GM19467 (cell line): ENCODE data around the gene MAP3K12.
A peak's percentile ranks its signal among the peaks of the same experiment; 100 is the strongest.
"Not testable (repeated sequence)": the region's sequence is repeated elsewhere in the genome, so short reads cannot be mapped to it uniquely, and the experiment has no call there.

ENCODE experiments used
- ATAC-seq: cut with Tn5 transposase; IDR thresholded peaks from one replicate; pipeline ENCODE4 v1.9.1; 2021; ENCODE audit warnings: mild to moderate bottlenecking, moderate library complexity; ENCODE audit not compliant: unreplicated experiment

The MAP3K12 gene

DNA sequence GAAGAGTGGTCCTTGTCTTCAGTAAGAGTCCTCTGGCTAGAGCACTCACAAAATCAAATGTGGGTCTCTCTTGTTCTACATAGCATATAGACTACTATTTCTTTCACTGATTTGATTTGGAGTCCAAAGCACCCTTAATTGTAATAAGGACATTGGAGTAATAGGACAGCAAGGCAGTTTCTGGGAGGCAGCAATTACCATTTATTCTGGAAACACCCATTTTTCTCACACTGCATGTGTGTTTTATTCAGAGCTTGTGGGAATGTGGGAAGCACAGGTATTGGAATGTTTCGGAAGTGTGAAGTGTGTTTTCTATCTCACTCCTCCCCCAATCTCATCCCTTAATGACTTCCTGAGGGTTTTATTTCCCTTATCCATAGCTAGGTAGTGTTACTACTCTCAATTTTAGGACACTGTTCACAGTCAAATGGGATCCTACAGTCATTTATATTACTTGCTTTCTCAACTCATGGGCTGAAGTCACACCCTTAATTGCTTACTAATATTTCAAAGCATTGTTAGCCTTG, 27.1 kb downstream of the MAP3K12 start:
- ATAC-seq: no peak

DNA sequence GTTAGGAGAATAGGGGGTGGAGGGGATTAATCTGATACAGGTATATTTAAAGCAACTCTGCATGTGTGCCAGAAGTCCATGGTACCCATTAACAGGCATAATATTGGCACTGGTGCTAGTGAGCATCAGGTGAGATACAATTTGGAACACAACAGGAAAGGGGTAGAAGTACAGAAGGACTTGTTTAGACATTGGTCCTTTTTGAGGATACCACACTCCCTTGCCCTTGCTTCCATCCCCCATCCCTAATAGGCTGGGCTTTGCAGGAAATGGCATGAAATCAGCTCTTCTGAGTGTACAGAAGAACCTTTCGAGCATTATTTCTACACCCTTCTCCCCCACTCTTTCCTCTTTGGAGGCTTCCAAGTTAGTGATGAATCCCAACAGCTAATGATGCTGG, 31.0 kb downstream of the MAP3K12 start:
- no peak for ATAC-seq

DNA sequence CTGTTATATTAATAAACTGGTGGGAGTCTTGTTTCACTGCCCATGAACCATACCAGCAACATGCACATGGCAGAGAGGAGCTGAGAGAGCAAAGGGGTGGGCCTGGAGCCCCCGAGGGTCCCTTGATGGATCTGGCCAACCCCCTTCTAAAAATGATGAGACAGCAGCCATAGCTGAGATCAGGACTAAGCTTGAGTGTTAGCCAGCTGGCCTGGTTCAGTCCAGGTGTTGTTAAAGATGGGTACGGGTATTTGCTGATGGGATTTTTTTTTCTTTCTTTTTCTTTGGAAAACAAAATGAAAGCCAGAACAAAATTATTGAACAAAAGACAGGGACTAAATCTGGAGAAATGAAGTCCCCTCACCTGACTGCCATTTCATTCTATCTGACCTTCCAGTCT, 31.4 kb downstream of the MAP3K12 start:
- no peak for ATAC-seq

DNA sequence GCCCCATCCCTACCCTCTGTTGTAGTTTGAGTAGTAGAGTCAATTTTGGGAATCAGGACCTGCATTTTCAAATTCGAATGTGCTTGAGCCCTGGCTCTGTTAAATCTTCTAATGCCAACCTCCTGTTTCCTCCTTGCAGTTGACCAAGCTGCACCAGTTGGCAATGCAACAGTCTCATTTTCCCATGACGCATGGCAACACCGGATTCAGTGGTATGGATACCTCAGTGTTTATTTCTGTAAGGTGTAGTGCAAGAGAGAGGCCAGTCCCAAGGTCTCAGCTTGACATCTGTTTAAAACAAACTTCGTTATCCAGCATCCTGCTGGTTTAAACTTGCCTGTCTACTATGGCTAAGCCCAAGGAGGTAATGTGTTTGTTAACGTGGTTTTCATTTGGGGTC, 32.2 kb downstream of the MAP3K12 start:
- ATAC-seq: no peak

DNA sequence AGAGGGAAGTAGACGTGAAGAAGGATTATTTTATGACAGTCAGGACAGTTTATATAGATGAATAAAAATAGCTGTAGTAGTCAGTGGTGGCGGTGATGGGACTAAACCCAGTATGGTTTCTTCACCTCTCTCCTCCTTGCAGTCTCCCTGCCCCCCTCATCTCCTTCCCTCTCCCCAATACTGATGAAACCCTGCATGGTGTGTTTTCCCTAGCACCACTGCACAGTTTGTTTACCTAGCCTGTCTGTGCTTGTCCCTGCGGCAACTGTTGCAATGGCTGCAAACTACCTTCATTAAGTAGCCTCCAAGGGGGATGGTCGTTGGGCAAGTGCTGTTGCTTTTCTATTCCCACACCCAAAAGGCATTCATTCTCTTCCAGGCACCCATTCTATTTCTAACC, 32.6 kb downstream of the MAP3K12 start:
- no peak for ATAC-seq

DNA sequence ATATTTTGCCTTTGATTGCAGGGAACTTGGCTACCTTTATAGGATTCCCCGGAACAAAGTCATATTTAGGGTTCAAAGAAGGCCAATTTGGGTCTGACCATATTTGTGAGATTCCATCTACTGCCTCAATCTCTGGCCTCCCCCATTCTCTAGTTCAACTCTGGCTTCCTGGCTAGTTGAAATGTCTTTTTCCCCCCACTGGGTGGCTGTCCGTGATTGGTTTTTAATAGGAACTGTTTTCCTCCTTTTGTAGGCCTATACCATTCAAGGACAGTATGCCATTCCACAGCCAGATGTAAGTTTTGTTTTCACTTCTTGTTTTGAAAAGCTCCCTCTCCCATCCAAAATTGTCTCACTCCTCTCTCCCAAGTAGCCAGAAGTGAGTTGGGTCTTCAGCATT, 33.6 kb downstream of the MAP3K12 start:
- ATAC-seq: no peak

DNA sequence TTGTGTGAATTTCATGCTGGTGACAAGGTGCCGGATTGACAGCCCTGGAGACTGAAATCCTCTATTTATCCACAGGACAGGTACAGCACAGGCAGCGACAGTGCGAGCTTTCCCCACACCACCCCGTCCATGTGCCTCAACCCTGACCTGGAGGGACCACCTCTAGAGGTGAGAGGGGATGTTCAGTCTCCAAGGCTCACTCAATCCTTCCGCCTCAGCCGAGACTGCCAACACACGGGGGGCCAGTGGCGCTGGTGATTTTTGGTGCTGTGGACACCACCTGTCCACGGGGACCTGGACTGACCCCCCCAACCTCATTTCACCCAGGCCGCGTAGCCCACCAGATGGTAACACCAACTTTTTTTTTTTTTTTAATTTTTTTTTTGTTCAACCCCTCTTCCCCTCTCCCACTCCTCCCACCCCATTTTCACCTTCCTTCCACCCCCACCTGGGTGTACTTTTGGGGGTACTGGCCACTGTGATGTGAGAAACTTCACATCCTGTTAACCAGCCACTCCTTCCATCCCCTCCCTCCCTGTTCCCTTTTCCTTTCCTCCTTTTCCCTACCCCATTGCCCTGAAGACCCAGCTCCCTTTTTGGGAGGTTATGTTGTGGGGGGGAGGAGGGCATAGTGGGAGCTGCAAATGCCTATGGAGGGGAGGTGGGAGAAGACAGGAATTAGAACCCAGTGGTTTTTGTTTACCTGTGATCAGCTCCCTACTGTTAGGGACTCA, 34.4 kb downstream of the MAP3K12 start:
- no peak for ATAC-seq

DNA sequence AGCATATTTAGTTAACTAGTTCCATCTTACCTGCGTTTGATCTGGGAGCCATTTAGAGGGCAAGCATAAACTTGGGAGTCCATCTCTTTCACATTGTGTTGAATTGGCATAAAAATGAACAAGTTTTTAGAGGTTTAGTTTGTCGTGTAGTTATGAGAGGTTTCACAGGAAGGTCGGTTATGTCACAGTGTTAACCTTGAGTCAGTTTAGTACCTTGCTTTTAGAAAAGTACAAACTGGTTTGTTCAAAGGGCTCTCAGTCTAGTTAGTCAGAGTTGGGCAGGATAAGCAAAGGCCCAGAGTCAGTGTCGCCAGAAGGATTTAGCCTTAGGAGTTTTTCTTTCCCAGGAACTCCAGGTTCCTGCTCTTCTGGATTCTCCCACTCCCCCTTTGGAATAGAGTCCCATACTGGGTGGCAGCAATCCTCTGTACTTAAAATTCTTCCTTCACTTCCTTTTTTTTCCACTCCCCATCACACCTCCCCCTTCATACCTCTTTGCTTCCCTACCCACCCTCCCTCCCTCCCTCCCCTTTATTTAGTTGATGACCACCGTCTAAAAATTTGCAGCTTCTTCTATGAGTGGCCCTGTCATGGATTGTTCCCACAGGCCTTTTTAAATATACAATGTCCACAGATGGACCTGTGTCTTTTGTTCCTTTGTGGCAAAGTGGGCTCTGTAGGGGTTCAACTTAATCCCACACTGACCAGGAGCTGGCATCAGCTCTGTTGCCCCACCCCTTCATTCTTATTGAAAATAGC, 35.3 kb downstream of the MAP3K12 start:
- ATAC-seq: no peak

DNA sequence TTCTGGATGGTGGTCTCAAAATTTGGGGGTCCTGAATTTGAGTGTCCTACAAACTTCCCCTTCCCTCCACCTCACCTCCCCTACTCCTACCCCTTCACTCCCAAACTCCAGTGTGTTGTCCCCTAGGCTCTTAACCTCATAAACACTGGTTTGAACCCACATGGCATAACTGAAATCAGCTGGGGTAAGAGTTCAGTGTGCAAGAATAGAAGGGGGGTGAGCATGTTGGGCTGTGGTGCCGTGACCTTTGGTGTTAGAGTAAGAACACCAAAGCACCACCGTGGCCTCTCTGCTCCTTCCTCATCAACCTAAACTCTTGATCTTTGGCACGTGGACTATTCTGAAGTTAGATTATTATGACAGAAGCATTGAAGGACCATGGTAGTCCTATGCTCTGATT, 36.3 kb downstream of the MAP3K12 start:
- no peak for ATAC-seq

DNA sequence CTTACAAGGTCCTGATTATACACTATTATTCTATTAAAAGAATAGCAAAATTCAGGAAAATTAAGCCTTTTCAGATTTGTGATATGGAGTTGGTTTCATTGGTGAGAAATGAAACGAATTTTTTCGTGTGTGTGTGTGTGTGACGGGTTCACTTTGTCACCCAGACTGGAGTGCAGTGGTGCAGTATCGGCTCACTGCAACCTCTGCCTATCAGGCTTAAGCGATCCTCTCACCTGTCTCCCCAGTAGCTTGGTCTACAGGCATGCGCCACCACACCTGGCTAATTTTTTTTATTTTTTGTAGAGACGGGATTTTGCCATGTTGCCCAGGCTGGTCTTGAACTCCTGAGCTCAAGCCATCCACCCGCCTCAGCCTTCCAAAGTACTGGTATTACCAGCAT, 37.7 kb downstream of the MAP3K12 start:
- no peak for ATAC-seq

DNA sequence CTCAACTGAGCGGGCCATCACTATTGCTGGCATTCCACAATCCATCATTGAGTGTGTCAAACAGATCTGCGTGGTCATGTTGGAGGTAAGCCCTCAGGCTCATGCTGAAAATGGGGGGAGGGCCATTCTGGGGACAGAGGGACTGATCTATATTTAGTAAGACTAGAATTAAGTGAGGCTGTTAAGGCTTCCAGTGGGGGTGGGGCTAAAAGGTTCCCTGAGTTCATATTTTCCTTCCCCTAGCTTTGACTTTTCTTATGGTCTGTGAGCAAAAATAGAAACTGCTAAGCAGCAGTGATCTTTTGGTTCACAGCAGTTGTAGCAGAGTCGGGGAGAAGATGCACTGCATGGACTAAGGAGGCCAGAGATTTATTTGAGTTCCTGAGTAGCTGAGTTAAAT, 38.2 kb downstream of the MAP3K12 start:
- ATAC-seq: no peak

DNA sequence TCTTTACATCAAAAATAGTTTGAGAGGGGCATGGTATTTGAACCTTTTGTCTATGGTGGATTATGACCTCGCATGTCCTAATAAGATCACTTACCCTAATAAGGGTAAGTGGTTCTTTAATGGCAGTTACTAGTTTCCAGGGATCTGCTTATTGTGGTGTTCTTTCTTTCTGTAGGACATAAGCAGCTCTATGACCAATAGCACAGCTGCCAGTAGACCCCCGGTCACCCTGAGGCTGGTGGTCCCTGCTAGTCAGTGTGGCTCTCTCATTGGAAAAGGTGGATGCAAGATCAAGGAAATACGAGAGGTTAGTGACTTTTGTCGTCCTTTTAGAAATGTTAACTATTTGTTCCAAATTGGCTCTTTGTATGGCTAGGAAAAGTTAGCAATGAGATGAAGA, 40.2 kb downstream of the MAP3K12 start:
- ATAC-seq: no peak

DNA sequence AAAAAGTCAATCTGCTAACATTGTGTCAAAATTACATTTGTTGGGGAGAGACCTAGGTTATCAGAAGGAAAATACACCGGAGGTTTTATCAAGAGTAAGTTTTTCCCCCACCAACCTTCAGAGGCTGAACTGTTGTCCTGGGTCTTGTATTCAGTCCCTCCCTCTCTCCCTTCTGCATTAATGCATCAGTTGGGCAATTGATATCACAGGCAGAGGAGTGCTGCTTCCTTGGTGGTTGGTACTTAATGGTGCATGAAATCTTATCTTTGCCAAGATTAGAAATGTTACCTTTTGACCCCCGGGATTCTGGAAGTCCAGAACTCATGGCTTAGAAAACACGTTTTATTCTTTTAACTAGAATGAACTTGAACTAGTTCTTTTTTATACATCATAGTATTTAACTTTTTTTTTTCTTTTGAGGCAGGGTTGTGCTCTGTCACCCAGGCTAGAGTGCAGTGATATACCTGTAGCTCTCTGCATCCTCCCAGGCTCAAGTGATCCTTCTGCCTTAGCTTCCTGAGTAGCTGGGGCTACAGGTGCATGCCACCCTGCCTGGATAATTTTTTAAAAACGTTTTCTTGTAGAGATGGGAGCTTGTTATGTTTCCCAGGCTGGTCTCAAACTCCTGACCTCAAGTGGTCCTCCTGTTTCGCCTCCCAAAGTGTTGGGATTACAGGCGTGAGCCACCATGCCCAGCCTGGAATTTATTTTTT, 42.4 kb downstream of the MAP3K12 start:
- no peak for ATAC-seq

DNA sequence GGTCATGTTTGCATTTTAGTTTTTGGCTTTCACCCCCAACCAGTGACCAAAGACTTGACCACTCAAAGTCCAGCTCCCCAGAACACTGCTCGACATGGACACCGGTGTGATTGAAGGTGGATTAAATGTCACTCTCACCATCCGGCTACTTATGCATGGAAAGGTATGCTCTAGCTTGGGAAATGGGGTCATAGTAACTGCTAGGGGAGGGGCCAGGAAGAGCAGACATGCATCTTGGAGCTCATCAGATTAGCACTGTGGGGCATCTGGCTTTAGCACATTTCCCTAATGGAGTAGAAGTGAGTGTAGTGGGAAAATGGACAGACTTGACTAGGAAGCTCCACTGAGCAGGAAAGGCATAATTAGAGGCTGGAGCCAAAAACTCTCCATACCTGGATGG, 44.6 kb downstream of the MAP3K12 start:
- no peak for ATAC-seq

DNA sequence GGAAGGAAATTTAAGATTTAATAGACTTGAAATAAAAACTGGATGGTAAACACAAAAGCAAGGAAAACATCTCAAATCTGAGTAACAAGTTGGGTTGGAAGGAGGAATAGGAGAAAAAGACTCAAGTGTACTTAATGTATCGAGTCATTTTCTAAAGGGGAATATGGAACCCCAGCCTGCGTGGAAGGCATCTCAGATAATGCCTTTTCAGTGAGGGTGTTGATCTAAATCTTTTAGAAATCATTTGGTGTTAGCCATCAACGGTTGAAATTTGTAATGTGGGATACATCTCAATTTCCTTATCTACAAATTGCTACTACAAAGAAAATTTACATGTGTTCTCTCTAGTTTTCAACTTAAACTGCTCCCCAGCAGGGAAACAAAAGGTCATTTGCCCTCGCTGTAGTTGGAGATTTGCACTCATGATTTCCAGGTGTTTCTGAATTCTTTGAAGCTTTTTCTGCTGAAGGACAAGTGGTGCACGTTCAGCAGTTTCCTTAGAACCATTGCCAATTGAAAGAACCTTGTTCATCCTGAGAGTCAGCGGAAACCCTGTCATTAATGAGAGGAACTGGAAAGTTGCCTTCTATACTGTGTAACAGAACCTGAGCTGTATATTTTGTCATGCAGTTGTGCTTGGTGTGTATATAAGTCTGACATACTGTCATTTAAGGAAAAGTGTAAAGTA, 45.2 kb downstream of the MAP3K12 start:
- ATAC-seq: no peak

DNA sequence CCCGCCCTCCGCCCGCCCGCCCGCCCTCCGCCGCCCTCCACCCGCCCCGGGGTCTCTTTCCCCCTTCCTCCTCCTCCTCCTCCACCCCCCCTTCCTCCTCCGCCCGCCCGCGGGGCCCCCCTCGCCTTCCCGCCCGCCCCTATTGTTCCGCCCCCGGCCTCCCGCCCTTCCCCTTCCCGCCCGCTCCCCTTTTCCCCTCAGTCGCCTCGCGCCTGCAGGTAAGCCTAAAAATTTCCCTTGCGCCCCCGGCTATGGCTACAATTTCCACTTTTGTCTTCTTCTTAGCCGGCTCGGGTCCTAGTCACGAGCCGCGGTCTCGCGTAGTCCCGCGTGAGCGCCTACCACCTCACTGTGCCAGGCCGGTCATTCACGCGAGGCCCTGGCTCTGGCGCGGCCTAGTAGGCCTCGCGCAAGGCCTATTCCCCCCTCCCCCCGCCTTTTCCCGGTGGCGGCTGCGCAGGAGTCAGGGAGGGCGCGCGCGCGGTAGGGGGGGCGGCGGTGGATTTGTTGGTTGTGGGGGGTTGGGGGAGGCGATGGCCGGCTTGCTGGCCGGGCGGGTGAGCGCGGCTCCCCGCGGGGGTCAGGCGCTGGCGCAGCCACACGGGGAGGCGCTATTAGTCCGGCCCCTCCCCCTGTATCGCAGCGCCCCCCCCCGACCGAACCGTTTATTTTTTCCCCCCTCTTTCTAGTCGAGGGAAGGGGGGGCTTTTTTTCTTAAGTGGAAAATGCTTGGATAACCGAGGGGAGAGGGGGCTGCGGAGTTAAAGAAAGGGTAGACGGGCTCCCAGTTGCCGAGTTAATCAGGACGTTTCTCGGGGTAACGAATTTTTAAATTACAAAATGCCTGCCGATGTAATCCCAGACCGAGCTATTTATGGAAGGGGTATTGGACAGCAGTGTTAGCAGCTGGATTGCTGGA, 46.8 kb downstream of the MAP3K12 start:
- no peak for ATAC-seq

DNA sequence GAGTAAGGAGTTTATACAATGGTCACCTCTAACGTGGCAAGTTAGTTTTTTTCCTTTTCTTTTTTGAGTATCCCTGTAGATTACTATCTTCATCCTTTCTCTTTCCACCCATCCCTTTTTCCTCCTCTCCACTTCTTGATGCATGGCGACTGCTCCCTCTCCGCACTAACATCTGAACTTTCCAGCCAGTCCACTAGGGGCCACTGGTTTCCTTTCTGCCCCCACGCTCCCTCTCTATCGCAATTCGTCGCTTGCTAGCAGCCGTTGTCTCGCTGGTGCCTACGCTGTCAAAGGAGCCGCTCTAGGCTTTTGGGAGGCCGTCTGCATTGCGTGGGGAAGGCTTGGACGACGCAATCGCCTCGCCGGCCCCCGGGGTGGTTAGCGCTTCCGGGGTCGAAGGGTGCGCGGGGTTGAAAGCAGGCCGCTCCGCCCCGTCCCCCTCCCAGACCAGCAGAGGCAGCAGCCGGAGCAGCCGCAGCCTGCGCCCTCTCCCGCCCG, 47.5 kb downstream of the MAP3K12 start, which contains the start of gene PCBP2:
TSS of gene PCBP2 (plus strand) at position 442 of the 498 bp plus-strand sequence. CDS start 2,699 bp downstream, outside the sequence.
- peak; percentile 93 for ATAC-seq

DNA sequence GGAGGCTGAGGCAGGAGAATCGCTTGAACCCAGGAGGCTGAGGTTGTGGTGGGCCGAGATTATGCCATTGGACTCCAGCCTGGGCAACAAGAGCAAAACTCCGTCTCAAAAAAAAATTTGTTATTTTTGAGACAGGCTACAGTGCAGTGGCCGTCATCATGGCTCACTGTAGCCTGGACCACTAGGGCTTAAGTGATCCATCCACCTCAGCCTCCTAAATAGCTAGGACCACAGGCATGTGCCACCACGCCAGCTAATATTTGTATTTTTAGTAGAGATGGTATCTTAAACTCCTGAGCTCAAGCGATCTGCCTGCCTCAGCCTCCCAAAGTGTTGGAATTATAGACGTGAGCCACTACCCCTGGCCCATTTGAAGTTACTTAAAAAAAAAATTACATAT, 48.3 kb downstream of the MAP3K12 start:
- no peak for ATAC-seq

DNA sequence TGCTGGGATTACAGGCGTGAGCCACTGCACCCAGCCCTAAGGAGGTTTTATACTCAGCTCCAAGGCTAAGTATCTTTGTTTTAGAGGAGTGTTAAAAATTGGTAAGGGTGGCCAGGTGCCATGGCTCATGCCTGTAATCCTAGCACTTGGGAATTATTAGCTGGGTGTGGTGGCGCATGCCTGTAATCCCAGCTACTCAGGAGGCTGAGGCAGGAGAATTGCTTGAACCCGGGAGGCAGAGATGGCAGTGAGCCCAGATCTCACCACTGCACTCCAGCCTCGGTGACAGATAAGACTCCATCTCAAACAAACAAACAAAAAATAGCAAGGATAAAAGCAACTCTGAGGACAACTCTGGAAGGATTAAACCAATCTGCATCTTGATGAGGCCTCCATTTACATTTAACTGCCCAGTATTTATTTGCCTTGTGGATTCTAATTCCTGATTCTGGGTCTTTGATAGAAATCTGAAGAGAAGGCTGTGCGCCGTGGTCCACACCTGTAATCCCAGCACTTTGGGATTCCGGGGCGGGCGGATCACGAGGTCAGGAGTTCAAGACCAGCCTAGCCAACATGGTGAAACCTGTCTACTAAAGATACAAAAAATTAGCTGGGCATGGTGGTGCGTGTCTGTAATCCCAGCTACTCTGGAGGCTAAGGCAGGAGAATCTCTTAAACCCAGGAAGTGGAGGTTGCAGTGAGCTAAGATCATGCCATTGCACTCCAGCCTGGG, 54.5 kb downstream of the MAP3K12 start:
- not testable (repeated sequence) for ATAC-seq
